ENCODE results near the gene TMEM272.

Gene TMEM272

GRCh38 chr13:51862957-51863356, 18.0 kb upstream of the TMEM272 start:
- Histone ChIP-seq H3K27ac (ENCODE audit: low read length) (no peak overlapping the region), H3K4me2 (ENCODE audit: insufficient read depth, low read length) (no peak overlapping the region), H3K79me2 (ENCODE audit: insufficient read depth, low read length) (no peaks in the 10 kb centered on the region), H4K20me1 (ENCODE audit: insufficient read depth, low read length) (no peaks in the 10 kb centered on the region), H3K4me3 (ENCODE audit: low read depth in 1 of 2, low read length in 2 of 2) (no peak overlapping the region), H2AFZ (ENCODE audit: low read depth, low read length) (no peak overlapping the region), H3K9ac (ENCODE audit: low read depth, low read length) (no peak overlapping the region), H3K27me3 (ENCODE audit: insufficient read depth, low read length, poor library complexity) (no peaks in the 10 kb centered on the region), H3K4me1 (ENCODE audit: insufficient read depth, low read length) (no peaks in the 10 kb centered on the region), H3K9me3 (ENCODE audit: insufficient read depth, low read length, severe bottlenecking) (no peaks in the 10 kb centered on the region), H3K36me3 (ENCODE audit: insufficient read depth, low read length) (no peaks in the 10 kb centered on the region)
- DNase-seq (peak; percentile 50), ATAC-seq (ENCODE audit: insufficient read depth, low read depth) (peak; percentile 82)
- TF ChIP-seq EZH2 (IDR thresholded peaks at IDR 0.05; ENCODE audit: borderline replicate concordance, low read depth, low read length, severe bottlenecking): no peak
- TF ChIP-seq CTCF (IDR thresholded peaks at IDR 0.05; ENCODE audit: borderline replicate concordance, extremely low read depth, low read length, poor library complexity, severe bottlenecking): no peak

GRCh38 chr13:51861723-51862300, 16.8 kb upstream of the TMEM272 start, which contains the start of gene CCDC70:
Gene CCDC70, plus strand, starts transcription at chr13:51861969. Its CDS starts 3,443 bp downstream, at chr13:51865412.
- no peak for DNase-seq
- H3K4me2 ChIP-seq (ENCODE audit: insufficient read depth, low read length): no peak within 1 kb of the TSS
- no peaks in the 10 kb centered on the region for H3K79me2 ChIP-seq (ENCODE audit: insufficient read depth, low read length)
- no peaks in the 10 kb centered on the region for H3K27me3 ChIP-seq (ENCODE audit: insufficient read depth, low read length, poor library complexity)
- H3K9ac ChIP-seq (ENCODE audit: low read depth, low read length): no peak within 1 kb of the TSS
- no peak for ATAC-seq (ENCODE audit: insufficient read depth, low read depth)
- no peak within 1 kb of the TSS for H2AFZ ChIP-seq (ENCODE audit: low read depth, low read length)
- no peak within 1 kb of the TSS for H3K4me3 ChIP-seq (ENCODE audit: low read depth in 1 of 2, low read length in 2 of 2)
- H4K20me1 ChIP-seq (ENCODE audit: insufficient read depth, low read length): no peaks in the 10 kb centered on the region
- TF ChIP-seq CTCF (IDR thresholded peaks at IDR 0.05; ENCODE audit: borderline replicate concordance, extremely low read depth, low read length, poor library complexity, severe bottlenecking) (no peak), EZH2 (IDR thresholded peaks at IDR 0.05; ENCODE audit: borderline replicate concordance, low read depth, low read length, severe bottlenecking) (no peak)
- H3K4me1 ChIP-seq (ENCODE audit: insufficient read depth, low read length): no peaks in the 10 kb centered on the region
- H3K27ac ChIP-seq (ENCODE audit: low read length): no peak within 1 kb of the TSS
- no peaks in the 10 kb centered on the region for H3K9me3 ChIP-seq (ENCODE audit: insufficient read depth, low read length, severe bottlenecking)
- H3K36me3 ChIP-seq (ENCODE audit: insufficient read depth, low read length): no peaks in the 10 kb centered on the region

- no peak overlapping the region for H3K9ac ChIP-seq (ENCODE audit: low read depth, low read length)
- no peaks in the 10 kb centered on the region for H4K20me1 ChIP-seq (ENCODE audit: insufficient read depth, low read length)
- no peaks in the 10 kb centered on the region for H3K36me3 ChIP-seq (ENCODE audit: insufficient read depth, low read length)
- H3K79me2 ChIP-seq (ENCODE audit: insufficient read depth, low read length): no peaks in the 10 kb centered on the region
- no peak overlapping the region for H3K4me2 ChIP-seq (ENCODE audit: insufficient read depth, low read length)
- ATAC-seq (ENCODE audit: insufficient read depth, low read depth) (no peak), DNase-seq (no peak)
- no peaks in the 10 kb centered on the region for H3K4me1 ChIP-seq (ENCODE audit: insufficient read depth, low read length)
- no peak overlapping the region for H3K27ac ChIP-seq (ENCODE audit: low read length)
- H3K4me3 ChIP-seq (ENCODE audit: low read depth in 1 of 2, low read length in 2 of 2): no peak overlapping the region
- peaks cover 8% of the 10 kb centered on the region for H3K27me3 ChIP-seq (ENCODE audit: insufficient read depth, low read length, poor library complexity)
- H3K9me3 ChIP-seq (ENCODE audit: insufficient read depth, low read length, severe bottlenecking): no peaks in the 10 kb centered on the region
- no peak overlapping the region for H2AFZ ChIP-seq (ENCODE audit: low read depth, low read length)
- TF ChIP-seq CTCF (IDR thresholded peaks at IDR 0.05; ENCODE audit: borderline replicate concordance, extremely low read depth, low read length, poor library complexity, severe bottlenecking): no peak
- no peak for TF ChIP-seq EZH2 (IDR thresholded peaks at IDR 0.05; ENCODE audit: borderline replicate concordance, low read depth, low read length, severe bottlenecking)
These were observed 13.7 kb upstream of the TMEM272 start for GRCh38 chr13:51858433-51859247.
